Osteoblast (primary cell): Measurements from ENCODE around the gene PRLR. TPM values are rescaled to one million over a fixed set of nuclear protein-coding genes. Genes with fewer than 3 reads are reported as not detected.
A peak's percentile ranks its signal among the peaks of the same experiment; 100 is the strongest.
"Not testable (repeated sequence)": the region's sequence is repeated elsewhere in the genome, so short reads cannot be mapped to it uniquely, and the experiment has no call there.

Source experiments
- DNase-seq: peaks from one replicate; pipeline ENCODE4 v3.0.0; 2011; ENCODE audit warnings: low spot score, mixed read lengths; ENCODE audit not compliant: insufficient read length; ENCODE audit errors: missing footprints
- H2AFZ ChIP-seq: 2 replicates; pipeline ENCODE4 v1.6.0; 2011; ENCODE audit warnings: mild to moderate bottlenecking, low read length
- H3K27ac ChIP-seq: 2 replicates; pipeline ENCODE4 v1.5.1; 2011; ENCODE audit warnings: mild to moderate bottlenecking, low read depth, low read length, moderate library complexity
- H3K27me3 ChIP-seq: 2 replicates; pipeline ENCODE4 v1.6.0; 2012; ENCODE audit warnings: mild to moderate bottlenecking, control low read depth, inconsistent platforms, low read length, moderate library complexity; ENCODE audit not compliant: insufficient read depth
- H3K36me3 ChIP-seq: 2 replicates; pipeline ENCODE4 v1.5.1; 2011; ENCODE audit warnings: mild to moderate bottlenecking, low read length, control low read depth, moderate library complexity; ENCODE audit not compliant: insufficient read depth
- H3K4me1 ChIP-seq: 2 replicates; pipeline ENCODE4 v1.5.1; 2011; ENCODE audit warnings: mild to moderate bottlenecking, low read length, control low read depth, moderate library complexity; ENCODE audit not compliant: insufficient read depth
- H3K4me2 ChIP-seq: 2 replicates; pipeline ENCODE4 v1.6.0; 2011; ENCODE audit warnings: mild to moderate bottlenecking, low read length; ENCODE audit not compliant: insufficient read depth
- H3K4me3 ChIP-seq: fragments of 200-600 bp; sonication (generic); 3 replicates; pipeline ENCODE4 v1.5.1; 2012; ENCODE audit warnings: mild to moderate bottlenecking, low read length, inconsistent platforms; ENCODE audit not compliant: insufficient read depth
- H3K79me2 ChIP-seq: 2 replicates; pipeline ENCODE4 v1.6.0; 2012; ENCODE audit warnings: mild to moderate bottlenecking, low read length, control low read depth, inconsistent platforms; ENCODE audit not compliant: insufficient read depth
- H3K9me3 ChIP-seq: 2 replicates; pipeline ENCODE4 v1.5.1; 2011; ENCODE audit warnings: low read depth, low read length, control low read depth
- H4K20me1 ChIP-seq: 2 replicates; pipeline ENCODE4 v1.6.0; 2012; ENCODE audit warnings: mild to moderate bottlenecking, low read length, control low read depth; ENCODE audit not compliant: insufficient read depth
- CTCF ChIP-seq: IDR thresholded peaks from 2 replicates; pipeline ENCODE4 v1.5.1; 2011; ENCODE audit warnings: mild to moderate bottlenecking, low read depth, low read length, moderate library complexity; ENCODE audit errors: extremely low read depth
- total RNA-seq: library from RNA; depleted of rRNA; stranded (reverse); fragments of >200 nt; gene quantifications from 2 replicates; pipeline ENCODE4 v1.2.3, GENCODE V29; 2012

PRLR gene
- total RNA-seq, 1 donor, result under 0.01 TPM

DNA sequence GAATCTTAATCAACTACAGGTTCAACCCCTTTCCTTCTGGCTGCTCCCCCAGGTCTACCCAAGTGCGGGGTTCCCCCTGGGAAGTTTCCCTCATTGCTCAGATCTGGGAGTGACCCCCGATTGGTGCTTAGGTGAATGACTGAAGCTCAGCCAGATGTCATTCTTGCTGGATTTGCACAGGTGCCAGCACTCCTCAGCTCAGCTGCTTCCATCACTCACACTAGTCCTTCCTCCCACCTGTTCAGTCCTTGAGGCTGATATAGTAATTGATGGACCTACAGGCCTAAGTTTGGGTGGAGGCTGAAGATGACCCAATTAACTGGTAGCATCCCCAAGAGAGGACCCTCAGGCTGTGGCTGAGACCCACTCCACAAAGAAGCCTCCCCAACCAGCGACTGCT is 32.9 kb downstream of the PRLR start:
- H3K4me2 ChIP-seq, result no peak overlapping the region
- TF ChIP-seq CTCF, result no peak
- H3K4me1 ChIP-seq, result peaks cover 14% of the 10 kb centered on the region
- H3K27ac ChIP-seq, result no peak overlapping the region
- no peaks in the 10 kb centered on the region for H3K79me2 ChIP-seq
- H3K36me3 ChIP-seq, result no peaks in the 10 kb centered on the region
- H3K27me3 ChIP-seq, result peaks cover 63% of the 10 kb centered on the region
- H4K20me1 ChIP-seq, result no peaks in the 10 kb centered on the region
- no peak overlapping the region for H3K4me3 ChIP-seq
- no peaks in the 10 kb centered on the region for H3K9me3 ChIP-seq
- no peak for DNase-seq
- no peak overlapping the region for H2AFZ ChIP-seq

DNA sequence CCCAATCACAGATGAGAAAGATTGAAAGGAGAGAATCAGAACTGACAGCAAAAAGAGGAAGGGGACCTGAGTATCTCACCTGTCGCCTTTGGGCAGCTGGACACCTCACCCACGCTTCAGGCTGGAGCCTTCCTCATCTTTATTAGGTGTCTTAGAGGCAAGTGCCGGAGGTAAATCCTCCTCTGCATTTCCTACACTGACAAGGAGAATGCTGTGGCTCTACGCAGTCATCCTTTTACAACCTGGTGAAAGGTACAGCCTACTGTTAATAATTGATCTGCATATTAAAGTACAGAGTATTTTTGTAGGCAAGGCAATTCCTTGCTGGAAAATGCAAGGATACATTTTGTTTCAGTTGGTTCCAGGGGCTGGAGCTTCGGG is 34.8 kb downstream of the PRLR start:
- H3K4me1 ChIP-seq, result peaks cover 14% of the 10 kb centered on the region
- H3K36me3 ChIP-seq, result no peaks in the 10 kb centered on the region
- peaks cover 64% of the 10 kb centered on the region for H3K27me3 ChIP-seq
- no peak overlapping the region for H3K27ac ChIP-seq
- H3K9me3 ChIP-seq, result no peaks in the 10 kb centered on the region
- H3K79me2 ChIP-seq, result no peaks in the 10 kb centered on the region
- no peaks in the 10 kb centered on the region for H4K20me1 ChIP-seq
- no peak overlapping the region for H3K4me3 ChIP-seq
- DNase-seq, result no peak
- no peak overlapping the region for H3K4me2 ChIP-seq
- no peak overlapping the region for H2AFZ ChIP-seq
- no peak for TF ChIP-seq CTCF

GRCh38 chr5:35194635-35195471 is 35.4 kb downstream of the PRLR start:
- H3K79me2 ChIP-seq, result no peaks in the 10 kb centered on the region
- H3K27ac ChIP-seq, result no peak overlapping the region
- H3K27me3 ChIP-seq, result peaks cover 60% of the 10 kb centered on the region
- H3K4me3 ChIP-seq, result no peak overlapping the region
- H4K20me1 ChIP-seq, result no peaks in the 10 kb centered on the region
- no peak overlapping the region for H3K4me2 ChIP-seq
- TF ChIP-seq CTCF, result no peak
- no peak for DNase-seq
- no peaks in the 10 kb centered on the region for H3K36me3 ChIP-seq
- H3K9me3 ChIP-seq, result no peaks in the 10 kb centered on the region
- peaks cover 14% of the 10 kb centered on the region for H3K4me1 ChIP-seq
- no peak overlapping the region for H2AFZ ChIP-seq

DNA sequence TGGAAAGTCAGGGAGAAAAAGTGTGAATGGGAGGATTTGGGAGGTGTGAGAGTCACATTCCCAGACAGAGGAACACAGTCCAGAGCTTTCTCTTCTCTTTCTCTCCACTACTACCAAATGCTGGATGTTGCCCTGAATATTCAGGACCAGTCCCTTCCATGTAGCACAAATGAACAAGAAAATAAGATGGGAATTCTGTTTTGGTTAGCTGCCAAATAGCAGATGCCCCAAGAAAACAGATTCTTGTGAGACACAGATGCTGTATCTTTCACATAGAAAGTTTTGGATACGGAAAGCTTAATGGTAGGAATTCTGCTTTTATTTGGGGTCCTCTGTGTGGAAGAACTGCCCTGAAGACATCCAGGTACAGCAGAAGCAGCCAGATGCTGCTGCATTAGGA is 37.8 kb downstream of the PRLR start:
- no peak for TF ChIP-seq CTCF
- peak; percentile 58 for DNase-seq
- H3K4me2 ChIP-seq, result no peak overlapping the region

GRCh38 chr5:35189801-35190200 is 40.5 kb downstream of the PRLR start:
- not testable (repeated sequence) for H3K79me2 ChIP-seq, H3K4me3 ChIP-seq, H3K27ac ChIP-seq, H3K9me3 ChIP-seq, H3K36me3 ChIP-seq, H2AFZ ChIP-seq, H3K4me2 ChIP-seq, H4K20me1 ChIP-seq, H3K4me1 ChIP-seq, DNase-seq
- peaks cover 47% of the 10 kb centered on the region for H3K27me3 ChIP-seq

More for the DNA sequence above, 37.8 kb downstream of the PRLR start:
- Histone ChIP-seq H3K4me1 (no peaks in the 10 kb centered on the region), H3K4me3 (no peak overlapping the region), H3K79me2 (no peaks in the 10 kb centered on the region), H3K9me3 (no peaks in the 10 kb centered on the region), H3K36me3 (no peaks in the 10 kb centered on the region), H3K27ac (no peak overlapping the region), H4K20me1 (no peaks in the 10 kb centered on the region), H2AFZ (no peak overlapping the region), H3K27me3 (peaks cover 61% of the 10 kb centered on the region)
